Stimulated activated CD4-positive, alpha-beta T cell treated with anti-CD3 and anti-CD28 coated beads, Interleukin-1b, Interleukin-23, amount 100 ng/mL, for 4 hours (primary cell): ENCODE data around the gene ISOC1.
A peak's percentile ranks its signal among the peaks of the same experiment; 100 is the strongest.

Experiments
- DNase-seq, 2 donors: peaks; one replicate each; pipeline ENCODE4 v3.0.0-alpha.2; 2020; ENCODE audit warnings: low read depth in 2 of 2

The ISOC1 gene

DNA sequence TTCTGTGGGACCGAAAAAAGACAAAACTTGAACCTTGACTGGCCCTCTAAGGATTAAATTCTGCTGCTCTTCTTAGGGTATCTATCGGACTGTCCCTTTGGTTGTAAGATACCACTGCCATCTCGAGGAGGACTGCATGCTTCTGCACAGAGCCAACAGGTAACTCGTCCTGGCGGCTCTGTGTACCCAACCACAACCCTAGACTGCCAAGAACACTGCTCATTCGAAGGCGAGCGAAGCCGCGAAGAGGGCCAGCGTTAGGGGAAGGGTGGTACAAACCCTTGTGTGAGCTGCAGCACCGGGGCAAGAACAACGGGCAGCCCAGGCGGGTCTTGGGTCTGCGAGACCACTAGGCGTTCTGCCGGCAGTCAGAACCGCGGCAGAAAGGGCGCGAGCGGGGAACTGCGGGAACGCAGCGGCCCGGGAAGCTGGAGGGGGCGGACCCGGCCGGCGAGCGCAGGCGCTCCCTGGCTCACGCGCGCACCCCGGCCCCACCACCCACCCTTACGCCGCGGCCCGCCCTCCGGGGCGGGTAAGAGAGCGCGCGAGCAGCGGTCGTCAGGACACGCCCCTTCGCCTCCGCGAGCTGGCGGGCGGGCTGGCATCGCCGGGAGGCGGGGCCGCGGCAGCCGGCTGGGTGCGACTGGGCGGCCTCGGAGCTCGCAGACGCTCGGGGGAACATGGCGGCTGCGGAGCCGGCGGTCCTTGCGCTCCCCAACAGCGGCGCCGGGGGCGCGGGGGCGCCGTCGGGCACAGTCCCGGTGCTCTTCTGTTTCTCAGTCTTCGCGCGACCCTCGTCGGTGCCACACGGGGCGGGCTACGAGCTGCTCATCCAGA lies at the start of gene ISOC1:
ISOC1 (plus strand) TSS at position 663 of the 837 bp plus-strand sequence; CDS start at position 681, 18 bp downstream.
- peak; percentile 86 to 91 for DNase-seq

DNA sequence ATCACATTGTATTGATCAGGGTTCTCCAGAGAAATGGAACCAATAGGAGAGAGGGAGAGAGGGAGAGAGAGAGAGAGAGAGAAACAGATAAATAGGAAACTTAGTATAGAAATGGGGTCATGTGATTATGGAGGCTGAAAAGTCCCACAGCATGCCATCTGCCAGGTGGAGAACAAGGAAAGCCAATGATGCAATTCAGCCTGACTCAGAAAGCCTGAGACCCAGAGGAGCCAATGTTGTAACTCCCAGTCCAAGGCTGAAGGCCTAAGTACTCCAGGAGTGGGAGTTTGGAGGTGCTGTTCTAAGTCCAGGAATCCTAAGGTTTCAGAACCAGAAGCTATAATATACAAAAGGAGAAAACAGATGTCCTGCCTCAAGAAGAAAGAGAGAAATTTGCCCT lies 48.4 kb upstream of the ISOC1 start:
- no peak for DNase-seq

DNA sequence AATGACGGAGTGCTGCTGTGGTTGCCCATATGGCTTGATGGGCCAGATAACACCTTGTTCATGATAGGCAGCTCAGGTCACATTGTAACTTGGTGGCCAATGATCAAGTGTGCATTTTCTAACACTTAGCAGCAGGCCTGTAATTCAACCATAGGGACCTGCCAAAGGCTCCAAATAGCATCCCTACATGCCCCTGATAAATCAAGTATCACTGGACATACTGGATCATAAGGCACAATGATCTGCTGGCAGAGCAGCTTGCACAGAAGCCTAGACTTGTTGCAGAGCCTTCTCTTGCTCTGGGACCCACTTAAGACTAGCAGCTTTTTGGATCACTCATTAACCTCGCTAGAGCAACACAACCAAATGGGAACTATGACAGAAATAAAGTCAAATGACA lies 46.0 kb upstream of the ISOC1 start:
- DNase-seq: no peak

DNA sequence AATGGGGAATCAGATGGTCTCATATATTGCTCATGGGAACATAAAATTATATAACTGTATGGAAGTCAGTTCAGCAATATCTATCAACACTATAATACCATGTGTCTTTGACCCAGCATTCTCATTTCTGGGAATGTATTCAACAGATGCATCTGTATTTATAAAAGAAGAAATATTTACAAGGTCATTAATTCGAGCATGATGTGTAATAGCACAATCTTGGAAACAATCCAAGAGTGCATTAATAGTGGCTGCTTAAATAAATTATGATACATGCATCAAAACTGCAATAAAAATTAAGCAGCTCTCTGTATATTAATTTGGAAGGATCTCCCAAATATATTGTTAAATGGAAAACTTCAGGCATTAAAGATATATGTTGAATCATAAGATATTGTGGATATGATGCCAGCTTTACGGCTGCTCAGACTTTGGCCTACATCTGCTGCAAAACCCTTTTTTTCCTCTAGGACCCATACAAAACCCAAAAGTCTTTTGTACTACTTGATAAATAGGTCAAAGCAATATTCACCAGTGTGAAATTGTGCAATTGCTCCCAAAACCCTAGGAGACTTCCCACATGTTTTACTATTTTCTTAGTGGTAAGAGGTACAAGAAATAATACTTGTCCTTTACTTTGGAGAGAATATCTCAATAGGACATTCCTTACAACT lies 45.3 kb upstream of the ISOC1 start:
- DNase-seq: no peak

DNA sequence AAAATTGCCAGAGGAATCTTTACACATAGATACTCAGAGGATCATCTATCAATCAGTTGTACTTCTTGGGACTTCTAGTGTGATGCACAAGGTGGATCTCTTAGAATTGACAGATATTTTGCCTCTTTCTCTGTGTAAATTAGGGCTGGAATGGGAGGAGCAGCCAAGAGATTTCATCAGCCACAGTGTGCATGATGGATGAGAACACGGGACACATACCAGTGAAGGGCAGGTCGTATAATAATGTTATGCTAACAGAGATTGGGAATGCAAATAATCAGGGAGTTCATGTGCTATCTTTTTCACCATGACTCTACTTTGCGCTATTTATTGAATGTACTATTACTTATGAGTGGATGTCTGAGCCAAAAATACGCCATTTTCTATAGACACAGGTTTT lies 43.3 kb upstream of the ISOC1 start:
- DNase-seq: no peak

DNA sequence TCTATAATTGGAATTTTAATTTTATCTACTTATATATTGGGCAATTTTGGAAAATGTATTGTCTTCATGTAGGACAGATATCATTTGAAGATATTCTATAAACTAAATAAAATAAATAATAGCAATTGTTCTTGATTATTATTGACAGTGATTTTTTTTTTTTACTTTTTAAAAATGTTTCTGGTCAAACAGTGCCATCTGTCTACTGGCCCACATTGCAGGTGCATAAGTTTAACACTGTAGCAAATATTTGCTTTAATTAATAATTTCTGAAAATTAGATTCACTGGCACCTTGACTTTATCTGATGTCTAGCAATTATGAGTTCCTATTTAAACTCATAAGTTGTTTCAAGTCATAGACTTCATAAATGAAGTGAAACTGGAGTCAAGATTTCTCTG lies 41.1 kb upstream of the ISOC1 start:
- DNase-seq: no peak

DNA sequence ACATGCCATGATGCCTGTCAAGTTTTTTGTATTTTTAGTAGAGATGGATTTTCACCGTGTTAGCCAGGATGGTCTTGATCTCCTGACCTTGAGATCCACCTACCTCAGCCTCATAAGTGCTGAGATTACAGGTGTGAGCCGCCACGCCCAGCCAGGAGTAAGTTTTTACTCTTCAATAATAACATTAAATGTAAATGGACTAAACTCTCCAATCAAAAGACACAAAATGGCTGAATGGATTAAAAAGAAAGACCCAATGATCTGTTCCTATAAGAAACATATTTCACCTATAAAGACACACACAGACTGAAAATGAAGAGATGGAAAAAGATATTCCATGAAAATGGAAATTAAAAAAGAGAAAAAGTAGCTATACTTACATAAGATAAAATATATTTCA lies 37.2 kb upstream of the ISOC1 start:
- DNase-seq: no peak

DNA sequence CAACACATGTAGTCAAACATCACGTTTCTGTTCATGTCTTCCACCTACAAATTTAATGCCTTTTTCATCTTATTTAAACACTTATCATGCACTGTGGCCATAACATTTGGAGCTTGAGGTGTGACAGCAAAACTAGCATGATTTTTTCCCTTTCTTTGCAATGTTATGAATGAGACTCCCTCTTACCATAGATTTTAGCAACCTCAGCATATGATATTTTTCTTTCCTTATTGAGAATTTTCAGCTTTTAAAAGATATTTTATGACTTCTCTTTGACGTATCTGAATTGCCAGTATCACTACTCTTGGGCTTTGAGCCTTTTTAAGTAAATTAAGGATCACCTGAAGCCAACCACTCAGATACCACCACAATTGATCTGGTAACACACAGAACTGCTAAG lies 32.7 kb upstream of the ISOC1 start:
- DNase-seq: no peak

DNA sequence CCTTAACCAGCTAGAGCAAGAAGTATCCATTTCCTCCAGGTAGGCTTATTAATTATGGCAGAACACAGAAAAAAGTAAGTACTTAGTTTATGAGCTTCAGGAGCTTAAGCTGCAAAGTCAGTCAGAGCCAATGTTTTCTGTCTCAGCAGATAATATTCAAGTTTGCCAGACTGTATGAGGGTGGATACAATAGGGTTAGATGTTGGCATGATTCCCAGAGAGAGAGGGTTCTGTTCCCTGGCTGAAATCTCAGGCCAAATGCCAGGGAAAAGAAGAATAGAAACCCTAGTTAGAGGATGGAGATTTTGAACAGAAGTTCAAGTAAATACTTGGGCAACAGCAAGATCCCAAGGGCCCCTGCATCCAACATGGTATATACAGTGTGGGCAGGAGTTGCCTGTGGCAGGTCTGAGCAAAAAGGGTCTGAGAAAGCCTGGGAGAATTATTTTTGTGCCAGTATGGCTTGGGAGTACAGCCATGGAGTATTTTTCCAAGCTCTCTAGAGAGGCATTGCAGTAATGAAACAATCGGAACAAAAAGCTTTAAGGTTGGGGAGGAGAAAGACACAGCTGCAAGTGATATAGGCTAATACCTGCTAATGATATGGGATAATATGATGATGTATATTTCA lies 31.0 kb upstream of the ISOC1 start:
- DNase-seq: no peak

DNA sequence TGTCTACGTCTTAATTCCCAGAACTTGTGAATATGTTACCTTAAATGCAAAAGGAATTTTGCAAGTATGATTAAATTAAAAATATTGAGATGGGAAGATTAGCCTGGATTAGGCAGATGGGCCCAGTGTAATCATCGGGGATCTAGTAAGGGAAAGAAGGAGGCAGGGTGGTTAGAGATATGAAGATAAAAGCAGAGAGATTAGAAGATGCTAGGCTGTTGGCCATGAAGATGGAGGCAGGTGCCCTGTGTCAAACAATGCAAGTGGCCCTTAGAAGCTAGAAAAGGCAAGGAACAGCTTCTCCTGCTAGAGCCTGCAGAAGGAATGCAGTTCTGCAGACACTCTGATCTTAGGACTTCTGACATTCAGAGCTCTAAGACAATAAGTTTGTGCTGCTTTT lies 28.8 kb upstream of the ISOC1 start:
- no peak for DNase-seq

DNA sequence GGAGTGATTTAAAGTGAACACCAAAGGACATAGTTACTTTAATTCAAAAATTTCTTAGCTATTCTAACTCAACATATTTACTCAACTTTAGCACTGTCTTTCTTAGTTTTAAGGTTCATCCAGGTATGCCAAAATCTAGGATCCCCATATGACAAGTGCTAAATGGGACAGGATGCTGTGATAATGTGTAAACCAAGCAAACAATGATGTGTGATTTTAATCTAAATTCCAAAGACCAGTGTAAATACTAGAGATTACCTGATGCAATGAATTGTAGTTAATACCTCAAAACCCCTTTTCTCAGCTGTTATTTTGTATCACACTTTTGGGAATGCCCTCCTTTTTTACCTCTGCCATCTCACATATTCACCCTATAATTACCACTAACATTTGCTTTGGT lies 26.8 kb upstream of the ISOC1 start:
- DNase-seq: no peak

DNA sequence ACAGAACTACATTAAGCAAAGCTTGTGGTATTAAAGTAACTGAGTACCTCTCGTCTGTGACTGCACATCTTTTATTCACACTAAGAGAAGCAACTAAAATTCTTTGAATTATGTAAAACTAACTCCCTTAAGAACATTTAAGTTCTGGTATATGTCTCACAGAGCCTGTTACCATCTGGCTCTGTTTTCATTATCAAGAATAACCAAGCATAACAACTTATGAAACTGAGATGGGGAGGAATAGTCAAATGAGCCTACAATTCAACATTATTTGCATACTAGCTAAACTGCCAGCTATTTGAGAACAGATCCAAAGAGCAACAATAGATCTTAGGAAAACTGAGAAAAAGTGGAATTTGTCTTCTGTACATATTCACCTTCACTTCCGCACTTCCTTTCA lies 25.3 kb upstream of the ISOC1 start:
- DNase-seq: no peak

DNA sequence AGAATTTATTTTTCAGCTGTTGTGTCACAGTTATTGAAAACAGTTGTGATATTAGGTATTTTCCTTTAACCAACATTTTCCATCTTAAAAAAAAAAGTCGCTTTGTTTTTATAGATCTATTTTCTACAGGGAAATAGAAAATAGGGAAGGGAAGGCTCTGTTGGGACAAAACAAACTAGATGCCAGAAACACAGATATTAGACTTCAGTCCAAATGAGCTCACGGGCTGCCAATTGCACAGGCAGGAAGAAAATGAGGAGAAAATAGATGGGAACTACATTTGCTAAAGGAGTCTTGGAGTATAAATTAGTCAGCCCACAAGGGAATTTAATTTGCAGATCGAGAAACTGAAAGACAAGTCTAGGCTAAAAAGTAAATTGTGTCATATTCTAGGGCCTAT lies 21.4 kb upstream of the ISOC1 start:
- DNase-seq: no peak

DNA sequence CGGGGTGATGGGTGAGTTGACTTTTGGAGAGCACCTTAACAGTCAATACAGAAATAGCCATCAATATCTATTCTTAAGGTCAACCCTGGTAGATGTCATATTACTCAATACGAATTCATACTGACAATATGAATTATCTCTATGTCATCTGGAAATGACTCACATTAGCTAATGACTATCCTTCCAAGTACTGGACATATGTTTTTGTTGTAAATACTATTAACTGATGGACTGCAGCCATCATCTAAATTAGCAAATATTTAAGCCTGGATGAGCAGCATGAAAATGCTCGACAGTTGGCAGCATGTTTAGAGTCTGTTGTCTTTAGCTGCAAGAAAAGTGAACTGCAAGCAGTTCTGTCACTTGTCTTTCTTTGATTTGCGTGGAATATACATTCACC lies 19.6 kb upstream of the ISOC1 start:
- DNase-seq: no peak

DNA sequence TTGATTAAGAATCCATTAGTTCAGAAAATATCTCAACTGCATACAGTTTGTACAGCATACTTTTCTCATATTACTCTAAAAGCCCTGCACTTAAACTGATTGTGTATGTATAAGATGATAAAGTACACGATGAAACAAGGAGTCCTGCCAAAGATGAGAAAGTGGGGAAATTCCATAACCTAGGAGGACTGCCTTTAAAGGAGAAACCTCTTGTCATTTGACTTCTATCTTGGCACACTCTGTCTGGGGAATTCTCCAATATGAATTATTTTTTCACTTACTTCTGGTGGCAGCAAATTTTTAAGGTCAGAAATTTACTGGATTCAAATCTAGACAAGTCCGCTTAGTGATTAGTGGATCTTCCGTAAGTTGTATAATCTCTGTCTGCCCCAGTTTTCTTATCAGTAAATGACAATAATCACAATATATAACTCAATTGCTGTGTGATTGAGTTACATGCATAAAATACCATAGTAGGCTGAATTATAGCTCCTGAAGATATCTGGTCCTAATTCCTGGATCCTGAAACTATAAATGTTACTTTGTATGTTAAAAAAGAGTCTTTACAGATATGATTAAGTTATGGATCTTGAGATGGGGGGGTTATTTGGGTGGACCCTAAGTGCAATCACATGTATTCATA lies 17.0 kb upstream of the ISOC1 start:
- DNase-seq: no peak

DNA sequence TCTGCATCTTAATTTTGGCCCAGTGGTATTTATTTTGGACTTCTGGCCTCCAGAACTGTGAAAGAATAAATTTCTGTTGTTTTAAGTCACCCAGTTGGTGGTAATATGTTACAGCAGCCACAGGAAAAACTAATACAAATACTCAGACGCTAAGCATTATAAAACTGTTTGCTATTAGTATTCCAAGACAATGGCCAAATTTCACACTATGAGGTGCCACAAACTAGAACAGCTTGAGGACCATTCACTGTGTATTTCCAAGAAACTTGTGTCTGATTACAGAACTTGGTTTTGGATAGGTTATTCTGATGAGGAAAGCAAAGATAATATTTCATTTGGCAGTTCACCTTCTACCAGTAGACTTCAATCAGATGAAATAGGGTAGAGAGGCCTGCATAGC lies 16.3 kb upstream of the ISOC1 start:
- no peak for DNase-seq

DNA sequence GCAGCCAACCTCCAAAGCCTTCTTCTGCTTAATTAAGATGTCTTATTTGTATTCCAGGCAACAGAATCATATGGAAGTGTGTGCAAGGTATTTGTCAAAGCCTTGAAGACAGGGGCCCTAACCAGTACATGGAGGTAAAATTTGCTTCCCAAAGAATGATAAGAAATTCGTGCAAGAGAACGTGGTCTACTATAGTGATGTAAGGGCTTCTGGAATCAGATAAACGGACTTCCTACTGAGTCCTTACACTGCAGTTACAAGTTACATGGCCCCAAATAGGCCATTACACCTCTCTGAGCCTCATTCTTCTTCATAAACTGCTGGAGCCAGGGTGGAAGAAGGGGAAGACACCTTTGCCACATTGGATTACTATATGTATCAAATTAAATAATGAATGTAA lies 15.9 kb upstream of the ISOC1 start:
- no peak for DNase-seq

DNA sequence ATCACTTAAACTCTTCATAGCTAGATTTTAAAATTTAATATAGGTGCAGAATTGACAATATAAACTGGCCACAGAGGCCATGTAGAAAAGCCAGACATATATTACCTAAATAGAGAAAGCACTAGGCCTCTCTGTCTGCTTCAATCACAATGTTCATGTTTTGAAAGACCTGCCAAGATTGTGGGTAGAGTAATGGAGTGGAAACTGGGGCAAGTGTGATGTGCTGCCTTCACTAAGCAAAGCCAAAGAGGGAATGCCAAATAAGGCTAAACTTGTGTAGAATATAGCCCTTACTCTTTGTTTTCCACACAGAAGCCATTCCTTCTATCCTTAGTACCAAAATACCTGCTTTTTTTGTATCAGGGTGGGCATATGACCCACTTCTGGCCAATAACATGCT lies 15.1 kb upstream of the ISOC1 start:
- DNase-seq: no peak

DNA sequence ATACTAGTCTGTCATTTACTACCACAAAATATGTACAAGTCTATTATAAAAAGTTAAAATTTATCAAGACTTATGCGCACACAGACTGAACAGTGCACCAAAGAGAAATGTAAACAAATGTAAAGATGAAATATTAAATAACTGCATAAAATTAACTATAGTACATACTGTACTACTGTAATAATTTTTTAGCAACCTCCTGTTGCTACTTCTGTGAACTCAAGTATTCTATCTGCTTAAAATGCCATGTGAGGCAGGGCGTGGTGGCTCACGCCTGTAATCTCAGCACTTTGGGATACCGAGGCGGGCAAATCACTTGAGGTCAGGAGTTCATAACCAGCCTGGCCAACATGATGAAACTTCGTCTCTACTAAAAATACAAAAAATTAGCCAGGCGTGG lies 13.8 kb upstream of the ISOC1 start:
- DNase-seq: no peak

DNA sequence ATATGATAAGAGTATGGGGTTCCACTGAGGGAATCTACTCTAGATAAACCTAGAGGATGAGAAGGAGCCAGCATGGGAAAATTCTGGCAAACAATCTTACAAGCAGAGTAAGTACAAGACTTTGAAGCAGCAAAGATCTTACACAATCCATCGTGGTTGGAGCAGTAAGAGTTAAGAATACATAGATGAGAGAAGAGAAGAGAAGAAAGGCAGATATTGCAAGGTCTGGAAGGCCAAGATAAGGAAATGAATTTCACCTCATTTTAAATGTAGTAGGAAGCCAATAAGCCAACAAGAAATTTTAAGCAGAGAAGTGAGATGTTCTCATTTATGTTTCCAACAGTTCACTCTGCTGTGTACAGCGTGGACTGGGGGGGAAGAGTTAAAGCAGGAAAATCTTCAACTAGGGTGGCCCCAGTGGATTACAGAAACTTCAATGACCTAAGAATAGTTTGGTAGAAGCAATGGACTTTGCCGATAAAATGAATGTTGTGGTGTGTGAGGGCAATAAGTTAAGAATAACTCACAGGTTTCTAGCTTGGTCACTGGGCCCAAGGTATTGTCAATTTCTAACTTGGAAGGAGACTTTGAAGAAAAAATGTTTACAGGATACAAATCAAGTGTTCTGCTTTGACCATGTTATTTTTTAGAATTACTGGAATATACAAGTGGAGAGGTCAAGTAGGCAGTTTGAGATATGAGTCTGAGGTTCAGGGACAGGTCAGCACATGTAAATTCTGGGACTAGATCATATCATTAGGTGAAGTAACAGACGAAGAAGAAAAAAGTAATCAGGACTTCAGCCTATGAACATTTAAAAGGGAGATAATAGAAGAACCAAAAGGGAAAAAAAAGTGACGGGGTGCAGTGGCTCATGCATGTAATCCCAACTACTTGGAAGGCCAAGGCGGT lies 12.1 kb upstream of the ISOC1 start:
- no peak for DNase-seq
